ENCODE results near the gene PDE7B.

Gene PDE7B

GRCh38 chr6:136036601-136037000 is 185.1 kb downstream of the PDE7B start (continued):
- TF ChIP-seq, protein P1, sequence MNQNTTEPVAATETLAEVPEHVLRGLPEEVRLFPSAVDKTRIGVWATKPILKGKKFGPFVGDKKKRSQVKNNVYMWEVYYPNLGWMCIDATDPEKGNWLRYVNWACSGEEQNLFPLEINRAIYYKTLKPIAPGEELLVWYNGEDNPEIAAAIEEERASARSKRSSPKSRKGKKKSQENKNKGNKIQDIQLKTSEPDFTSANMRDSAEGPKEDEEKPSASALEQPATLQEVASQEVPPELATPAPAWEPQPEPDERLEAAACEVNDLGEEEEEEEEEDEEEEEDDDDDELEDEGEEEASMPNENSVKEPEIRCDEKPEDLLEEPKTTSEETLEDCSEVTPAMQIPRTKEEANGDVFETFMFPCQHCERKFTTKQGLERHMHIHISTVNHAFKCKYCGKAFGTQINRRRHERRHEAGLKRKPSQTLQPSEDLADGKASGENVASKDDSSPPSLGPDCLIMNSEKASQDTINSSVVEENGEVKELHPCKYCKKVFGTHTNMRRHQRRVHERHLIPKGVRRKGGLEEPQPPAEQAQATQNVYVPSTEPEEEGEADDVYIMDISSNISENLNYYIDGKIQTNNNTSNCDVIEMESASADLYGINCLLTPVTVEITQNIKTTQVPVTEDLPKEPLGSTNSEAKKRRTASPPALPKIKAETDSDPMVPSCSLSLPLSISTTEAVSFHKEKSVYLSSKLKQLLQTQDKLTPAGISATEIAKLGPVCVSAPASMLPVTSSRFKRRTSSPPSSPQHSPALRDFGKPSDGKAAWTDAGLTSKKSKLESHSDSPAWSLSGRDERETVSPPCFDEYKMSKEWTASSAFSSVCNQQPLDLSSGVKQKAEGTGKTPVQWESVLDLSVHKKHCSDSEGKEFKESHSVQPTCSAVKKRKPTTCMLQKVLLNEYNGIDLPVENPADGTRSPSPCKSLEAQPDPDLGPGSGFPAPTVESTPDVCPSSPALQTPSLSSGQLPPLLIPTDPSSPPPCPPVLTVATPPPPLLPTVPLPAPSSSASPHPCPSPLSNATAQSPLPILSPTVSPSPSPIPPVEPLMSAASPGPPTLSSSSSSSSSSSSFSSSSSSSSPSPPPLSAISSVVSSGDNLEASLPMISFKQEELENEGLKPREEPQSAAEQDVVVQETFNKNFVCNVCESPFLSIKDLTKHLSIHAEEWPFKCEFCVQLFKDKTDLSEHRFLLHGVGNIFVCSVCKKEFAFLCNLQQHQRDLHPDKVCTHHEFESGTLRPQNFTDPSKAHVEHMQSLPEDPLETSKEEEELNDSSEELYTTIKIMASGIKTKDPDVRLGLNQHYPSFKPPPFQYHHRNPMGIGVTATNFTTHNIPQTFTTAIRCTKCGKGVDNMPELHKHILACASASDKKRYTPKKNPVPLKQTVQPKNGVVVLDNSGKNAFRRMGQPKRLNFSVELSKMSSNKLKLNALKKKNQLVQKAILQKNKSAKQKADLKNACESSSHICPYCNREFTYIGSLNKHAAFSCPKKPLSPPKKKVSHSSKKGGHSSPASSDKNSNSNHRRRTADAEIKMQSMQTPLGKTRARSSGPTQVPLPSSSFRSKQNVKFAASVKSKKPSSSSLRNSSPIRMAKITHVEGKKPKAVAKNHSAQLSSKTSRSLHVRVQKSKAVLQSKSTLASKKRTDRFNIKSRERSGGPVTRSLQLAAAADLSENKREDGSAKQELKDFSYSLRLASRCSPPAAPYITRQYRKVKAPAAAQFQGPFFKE (tag by site-specific recombination; IDR thresholded peaks at IDR 0.05; ENCODE audit: borderline replicate concordance): no peak
- TF ChIP-seq ZNF391 (tag by site-specific recombination; IDR thresholded peaks at IDR 0.05; ENCODE audit: borderline replicate concordance, low read depth): no peak

GRCh38 chr6:136037242-136037875 is 185.9 kb downstream of the PDE7B start:
- Histone ChIP-seq H3K9me3 (ENCODE audit: control insufficient read depth, insufficient read depth, low read depth, low read length) (no peaks in the 10 kb centered on the region), H3K27ac (ENCODE audit: extremely low read depth, low read depth, low read length) (no peak overlapping the region), H3K36me3 (ENCODE audit: control insufficient read depth in 2 of 2, insufficient read depth in 1 of 2, low read length in 2 of 2) (no peaks in the 10 kb centered on the region), H3K4me3 (ENCODE audit: low read depth, low read length) (no peak overlapping the region), H3K4me1 (ENCODE audit: control insufficient read depth, insufficient read depth, low read length) (no peaks in the 10 kb centered on the region)
- TF ChIP-seq, protein P2, sequence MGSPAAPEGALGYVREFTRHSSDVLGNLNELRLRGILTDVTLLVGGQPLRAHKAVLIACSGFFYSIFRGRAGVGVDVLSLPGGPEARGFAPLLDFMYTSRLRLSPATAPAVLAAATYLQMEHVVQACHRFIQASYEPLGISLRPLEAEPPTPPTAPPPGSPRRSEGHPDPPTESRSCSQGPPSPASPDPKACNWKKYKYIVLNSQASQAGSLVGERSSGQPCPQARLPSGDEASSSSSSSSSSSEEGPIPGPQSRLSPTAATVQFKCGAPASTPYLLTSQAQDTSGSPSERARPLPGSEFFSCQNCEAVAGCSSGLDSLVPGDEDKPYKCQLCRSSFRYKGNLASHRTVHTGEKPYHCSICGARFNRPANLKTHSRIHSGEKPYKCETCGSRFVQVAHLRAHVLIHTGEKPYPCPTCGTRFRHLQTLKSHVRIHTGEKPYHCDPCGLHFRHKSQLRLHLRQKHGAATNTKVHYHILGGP (tag by site-specific recombination; IDR thresholded peaks at IDR 0.05): no peak
- TF ChIP-seq ZNF155 (tag by site-specific recombination; IDR thresholded peaks at IDR 0.05): no peak
- TF ChIP-seq ZBTB10 (tag by site-specific recombination; IDR thresholded peaks at IDR 0.05): no peak
- TF ChIP-seq ZFP3 (tag by site-specific recombination; IDR thresholded peaks at IDR 0.05; ENCODE audit: low read depth): no peak
- TF ChIP-seq ZNF19 (tag by site-specific recombination; IDR thresholded peaks at IDR 0.05; ENCODE audit: low read depth): no peak
- no peak for TF ChIP-seq ZNF202 (tag by site-specific recombination; IDR thresholded peaks at IDR 0.05; ENCODE audit: borderline replicate concordance)
- TF ChIP-seq ZNF169 (tag by site-specific recombination; IDR thresholded peaks at IDR 0.05): no peak
- no peak for TF ChIP-seq ZNF692 (tag by site-specific recombination; IDR thresholded peaks at IDR 0.05)
- no peak for TF ChIP-seq ZNF239 (tag by site-specific recombination; IDR thresholded peaks at IDR 0.05)
- TF ChIP-seq, protein P3, sequence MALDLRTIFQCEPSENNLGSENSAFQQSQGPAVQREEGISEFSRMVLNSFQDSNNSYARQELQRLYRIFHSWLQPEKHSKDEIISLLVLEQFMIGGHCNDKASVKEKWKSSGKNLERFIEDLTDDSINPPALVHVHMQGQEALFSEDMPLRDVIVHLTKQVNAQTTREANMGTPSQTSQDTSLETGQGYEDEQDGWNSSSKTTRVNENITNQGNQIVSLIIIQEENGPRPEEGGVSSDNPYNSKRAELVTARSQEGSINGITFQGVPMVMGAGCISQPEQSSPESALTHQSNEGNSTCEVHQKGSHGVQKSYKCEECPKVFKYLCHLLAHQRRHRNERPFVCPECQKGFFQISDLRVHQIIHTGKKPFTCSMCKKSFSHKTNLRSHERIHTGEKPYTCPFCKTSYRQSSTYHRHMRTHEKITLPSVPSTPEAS (tag by site-specific recombination; IDR thresholded peaks at IDR 0.05): no peak
- no peak for TF ChIP-seq SP2 (tag by site-specific recombination; IDR thresholded peaks at IDR 0.05)
- TF ChIP-seq SP7 (tag by site-specific recombination; IDR thresholded peaks at IDR 0.05): no peak
- TF ChIP-seq ZNF140 (tag by site-specific recombination; IDR thresholded peaks at IDR 0.05): no peak
- TF ChIP-seq PRDM1 (tag by site-specific recombination; IDR thresholded peaks at IDR 0.05): no peak
- no peak for TF ChIP-seq ZNF112 (tag by site-specific recombination; IDR thresholded peaks at IDR 0.05)
- no peak for TF ChIP-seq HOXC10 (CRISPR knock-in tag; IDR thresholded peaks at IDR 0.05)
- TF ChIP-seq, protein P4, sequence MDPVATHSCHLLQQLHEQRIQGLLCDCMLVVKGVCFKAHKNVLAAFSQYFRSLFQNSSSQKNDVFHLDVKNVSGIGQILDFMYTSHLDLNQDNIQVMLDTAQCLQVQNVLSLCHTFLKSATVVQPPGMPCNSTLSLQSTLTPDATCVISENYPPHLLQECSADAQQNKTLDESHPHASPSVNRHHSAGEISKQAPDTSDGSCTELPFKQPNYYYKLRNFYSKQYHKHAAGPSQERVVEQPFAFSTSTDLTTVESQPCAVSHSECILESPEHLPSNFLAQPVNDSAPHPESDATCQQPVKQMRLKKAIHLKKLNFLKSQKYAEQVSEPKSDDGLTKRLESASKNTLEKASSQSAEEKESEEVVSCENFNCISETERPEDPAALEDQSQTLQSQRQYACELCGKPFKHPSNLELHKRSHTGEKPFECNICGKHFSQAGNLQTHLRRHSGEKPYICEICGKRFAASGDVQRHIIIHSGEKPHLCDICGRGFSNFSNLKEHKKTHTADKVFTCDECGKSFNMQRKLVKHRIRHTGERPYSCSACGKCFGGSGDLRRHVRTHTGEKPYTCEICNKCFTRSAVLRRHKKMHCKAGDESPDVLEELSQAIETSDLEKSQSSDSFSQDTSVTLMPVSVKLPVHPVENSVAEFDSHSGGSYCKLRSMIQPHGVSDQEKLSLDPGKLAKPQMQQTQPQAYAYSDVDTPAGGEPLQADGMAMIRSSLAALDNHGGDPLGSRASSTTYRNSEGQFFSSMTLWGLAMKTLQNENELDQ (tag by site-specific recombination; IDR thresholded peaks at IDR 0.05; ENCODE audit: low read depth): no peak
- TF ChIP-seq ZNF2 (tag by site-specific recombination; IDR thresholded peaks at IDR 0.05): no peak
- POLR2A ChIA-PET: no interaction called here
- CTCF ChIA-PET: interaction anchor here (0.6 kb wide), 1 partner anchor 508 kb away, joined by 3 read pairs; no protein-coding TSS in a partner anchor

All from HEK293 (cell line).